Esophagus squamous epithelium (tissue), 5 donors: Measurements from ENCODE around the gene ZNF516. TPM values are rescaled to one million over a fixed set of nuclear protein-coding genes. Genes with fewer than 3 reads are reported as not detected.
A peak's percentile ranks its signal among the peaks of the same experiment; 100 is the strongest.

Experiments used
- DNase-seq: peaks from one replicate; lab custom pipeline; 2025; lab: John Stamatoyannopoulos, UW
- H3K27ac ChIP-seq, 4 donors: fragments of 200-600 bp; sonication (generic); one replicate each; pipeline ENCODE4 v1.5.1; 2016 to 2019; ENCODE audit warnings: mild to moderate bottlenecking in 1 of 4
- H3K27me3 ChIP-seq, 4 donors: fragments of 200-600 bp; sonication (generic); 1 replicate in 3 of 4; 2 replicates in 1 of 4; pipeline versions ENCODE4 v1.5.1 to v1.6.0; 2017 to 2021; ENCODE audit warnings: antibody characterized with exemption in 1 of 4
- H3K36me3 ChIP-seq, 3 donors: fragments of 200-600 bp; sonication (generic); one replicate each; pipeline ENCODE4 v1.5.1; 2016 to 2019
- H3K4me1 ChIP-seq, 3 donors: fragments of 200-600 bp; sonication (generic); one replicate each; pipeline ENCODE4 v1.5.1; 2017 to 2019
- H3K4me3 ChIP-seq, 4 donors: fragments of 200-600 bp; sonication (generic); 1 replicate in 3 of 4; 2 replicates in 1 of 4; pipeline ENCODE4 v1.5.1; 2016 to 2019; ENCODE audit warnings: mild to moderate bottlenecking in 2 of 4, moderate library complexity in 1 of 4
- H3K9me3 ChIP-seq, 3 donors: fragments of 200-600 bp; sonication (generic); one replicate each; pipeline ENCODE4 v1.5.1; 2016 to 2019
- CTCF ChIP-seq, 6 experiments: fragments of 450-650 bp in 4 of 6; fragments of 200-600 bp in 2 of 6; sonication (generic) in 2 of 6; IDR thresholded peaks; one replicate each; pipeline ENCODE4 v1.5.1; 2016 to 2019; ENCODE audit warnings: antibody characterized with exemption in 6 of 6, mild to moderate bottlenecking in 4 of 6, moderate library complexity in 4 of 6
- POLR2A ChIP-seq, 4 donors: fragments of 450-650 bp; IDR thresholded peaks; one replicate each; pipeline ENCODE4 v1.6.1; 2017; ENCODE audit warnings: antibody characterized with exemption in 4 of 4, mild to moderate bottlenecking in 4 of 4, moderate library complexity in 3 of 4
- WGBS, 2 donors: methylation state at CpG; one replicate each; pipeline ENCODE4 v1.1.5; 2018; 5-methylcytosine and 5-hydroxymethylcytosine counted together
- intact Hi-C: fragments of 100-400 bp; cut with DNase I; formaldehyde crosslinking; loops from one replicate; pipeline ENCODE4 v1.15.0; 2022
- total RNA-seq, 4 donors: library from RNA; depleted of rRNA; stranded (reverse); fragments of >200 nt; gene quantifications; one replicate each; pipeline ENCODE4 v1.1.0, GENCODE V29; 2016
- donor health status: DM: yes; HTN: yes; CAD: no.

Gene ZNF516
- total RNA-seq, 4 donors from 2014 or later, result 18.0 to 23.9 (median 19.2) TPM

GRCh38 chr18:76401498-76401897, 93.5 kb downstream of the ZNF516 start:
- Histone ChIP-seq H3K27ac (no peak overlapping the region), H3K36me3 (peaks cover 0 to 19% (median 0%) of the 10 kb centered on the region in 3 donors), H3K27me3 (no peaks in the 10 kb centered on the region), H3K4me1 (peaks cover 0 to 20% (median 0%) of the 10 kb centered on the region in 3 donors), H3K9me3 (no peaks in the 10 kb centered on the region), H3K4me3 (no peak overlapping the region)
- WGBS, 2 donors, result 74 to 75% methylated on average over 15 to 16 of the region's 25 CpGs
- DNase-seq, result peak; percentile 21
- TF ChIP-seq POLR2A (IDR thresholded peaks at IDR 0.05) (no peak), CTCF (IDR thresholded peaks at IDR 0.05) (no peak)
- intact Hi-C loops, result no loop called here

GRCh38 chr18:76399613-76400391, 95.2 kb downstream of the ZNF516 start:
- Histone ChIP-seq H3K27ac (no peak overlapping the region), H3K36me3 (peaks cover 0 to 13% (median 0%) of the 10 kb centered on the region in 3 donors), H3K27me3 (no peaks in the 10 kb centered on the region), H3K4me3 (no peak overlapping the region), H3K9me3 (no peaks in the 10 kb centered on the region), H3K4me1 (peaks cover 4 to 22% (median 10%) of the 10 kb centered on the region in 3 donors)
- no peak for DNase-seq
- TF ChIP-seq POLR2A (IDR thresholded peaks at IDR 0.05) (no peak), CTCF (IDR thresholded peaks at IDR 0.05) (no peak)
- WGBS, 2 donors, result 81 to 87% methylated on average over 11 to 13 of the region's 14 CpGs
- intact Hi-C loops, result loop anchor here (5.0 kb wide), 3 partner anchors 217 to 312 kb away; no protein-coding TSS in a partner anchor

- H3K27me3 ChIP-seq, result no peaks in the 10 kb centered on the region
- H3K36me3 ChIP-seq, result peaks cover 0 to 13% (median 0%) of the 10 kb centered on the region in 3 donors
- intact Hi-C loops, result loop anchor here (5.0 kb wide), 3 partner anchors 218 to 313 kb away; no protein-coding TSS in a partner anchor
- H3K27ac ChIP-seq, result peak overlapping the region in 1 of 4 donors; percentile 26
- H3K4me3 ChIP-seq, result no peak overlapping the region
- H3K9me3 ChIP-seq, result no peaks in the 10 kb centered on the region
- no peak for TF ChIP-seq POLR2A (IDR thresholded peaks at IDR 0.05)
- TF ChIP-seq CTCF (IDR thresholded peaks at IDR 0.05), result peak; percentile 84 to 97 (median 94)
- H3K4me1 ChIP-seq, result peaks cover 4 to 24% (median 10%) of the 10 kb centered on the region in 3 donors
- 23 to 27% methylated on average over 6 to 7 of the region's 14 CpGs for WGBS, 2 donors
- no peak for DNase-seq
Measured at GRCh38 chr18:76398896-76399612, 96.0 kb downstream of the ZNF516 start.

- 71 to 87% methylated on average over 7 of the region's 7 CpGs for WGBS, 2 donors
- intact Hi-C loops, result loop anchor here (5.0 kb wide), 3 partner anchors 219 to 314 kb away; no protein-coding TSS in a partner anchor
- no peak for TF ChIP-seq POLR2A (IDR thresholded peaks at IDR 0.05)
- TF ChIP-seq CTCF (IDR thresholded peaks at IDR 0.05), result no peak
Measured at GRCh38 chr18:76398295-76398694, 96.7 kb downstream of the ZNF516 start.

More at GRCh38 chr18:76398295-76398694, 96.7 kb downstream of the ZNF516 start:
- no peak for DNase-seq
- Histone ChIP-seq H3K36me3 (peaks cover 0 to 13% (median 0%) of the 10 kb centered on the region in 3 donors), H3K9me3 (no peaks in the 10 kb centered on the region), H3K4me1 (peaks cover 4 to 24% (median 10%) of the 10 kb centered on the region in 3 donors), H3K27me3 (no peaks in the 10 kb centered on the region), H3K4me3 (no peak overlapping the region), H3K27ac (peak overlapping the region in 1 of 4 donors; percentile 26)
